ENCODE results near the gene KSR1. TPM values are rescaled to one million over a fixed set of nuclear protein-coding genes. Genes with fewer than 3 reads are reported as not detected.

KSR1 gene
- total and polyA plus RNA-seq, 8 donors = 2.7 to 32.1 (median 13.6) TPM

DNA sequence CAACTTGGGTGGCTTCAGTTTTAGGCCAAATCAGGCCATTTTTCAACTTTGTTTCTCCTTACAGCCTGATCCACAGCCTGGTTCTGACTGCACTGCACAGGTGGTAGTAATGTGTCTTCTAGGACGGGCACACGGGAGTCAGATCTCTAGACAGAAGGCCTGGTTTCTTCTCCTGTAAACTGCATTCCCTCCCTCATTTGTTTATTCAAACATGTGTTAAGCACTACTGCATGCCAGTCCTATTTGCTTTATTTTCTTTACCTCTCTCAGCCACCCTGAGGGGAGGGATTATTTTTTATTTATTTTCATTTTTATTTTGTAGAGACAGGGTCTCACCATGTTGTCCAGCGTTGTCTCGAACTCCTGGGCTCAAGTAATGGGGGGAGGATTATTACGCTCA lies 6.3 kb upstream of the KSR1 start:
- DNase-seq = no peak
- H3K4me1 ChIP-seq = peaks cover 0 to 4% (median 0%) of the 10 kb centered on the region in 4 donors
- no peak overlapping the region for H3K27ac ChIP-seq
- H3K27me3 ChIP-seq = no peaks in the 10 kb centered on the region
- TF ChIP-seq, protein P1, sequence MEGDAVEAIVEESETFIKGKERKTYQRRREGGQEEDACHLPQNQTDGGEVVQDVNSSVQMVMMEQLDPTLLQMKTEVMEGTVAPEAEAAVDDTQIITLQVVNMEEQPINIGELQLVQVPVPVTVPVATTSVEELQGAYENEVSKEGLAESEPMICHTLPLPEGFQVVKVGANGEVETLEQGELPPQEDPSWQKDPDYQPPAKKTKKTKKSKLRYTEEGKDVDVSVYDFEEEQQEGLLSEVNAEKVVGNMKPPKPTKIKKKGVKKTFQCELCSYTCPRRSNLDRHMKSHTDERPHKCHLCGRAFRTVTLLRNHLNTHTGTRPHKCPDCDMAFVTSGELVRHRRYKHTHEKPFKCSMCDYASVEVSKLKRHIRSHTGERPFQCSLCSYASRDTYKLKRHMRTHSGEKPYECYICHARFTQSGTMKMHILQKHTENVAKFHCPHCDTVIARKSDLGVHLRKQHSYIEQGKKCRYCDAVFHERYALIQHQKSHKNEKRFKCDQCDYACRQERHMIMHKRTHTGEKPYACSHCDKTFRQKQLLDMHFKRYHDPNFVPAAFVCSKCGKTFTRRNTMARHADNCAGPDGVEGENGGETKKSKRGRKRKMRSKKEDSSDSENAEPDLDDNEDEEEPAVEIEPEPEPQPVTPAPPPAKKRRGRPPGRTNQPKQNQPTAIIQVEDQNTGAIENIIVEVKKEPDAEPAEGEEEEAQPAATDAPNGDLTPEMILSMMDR (IDR thresholded peaks at IDR 0.05) = no peak
- TF ChIP-seq POLR2A (IDR thresholded peaks at IDR 0.05) (no peak), POLR2AphosphoS5 (IDR thresholded peaks at IDR 0.05) (no peak), EP300 (IDR thresholded peaks at IDR 0.05) (no peak)
- intact Hi-C loops (cut with DNase I; ENCODE audit: low total_unique reads) = loop anchor here (5.0 kb wide), 1 partner anchor 108 kb away; no protein-coding TSS in a partner anchor
- WGBS, 5 donors = 77 to 87% (median 81%) methylated on average over 5 of the region's 5 CpGs
- H3K36me3 ChIP-seq = no peaks in the 10 kb centered on the region
- no peaks in the 10 kb centered on the region for H3K9me3 ChIP-seq
- H3K4me3 ChIP-seq = no peak overlapping the region

DNA sequence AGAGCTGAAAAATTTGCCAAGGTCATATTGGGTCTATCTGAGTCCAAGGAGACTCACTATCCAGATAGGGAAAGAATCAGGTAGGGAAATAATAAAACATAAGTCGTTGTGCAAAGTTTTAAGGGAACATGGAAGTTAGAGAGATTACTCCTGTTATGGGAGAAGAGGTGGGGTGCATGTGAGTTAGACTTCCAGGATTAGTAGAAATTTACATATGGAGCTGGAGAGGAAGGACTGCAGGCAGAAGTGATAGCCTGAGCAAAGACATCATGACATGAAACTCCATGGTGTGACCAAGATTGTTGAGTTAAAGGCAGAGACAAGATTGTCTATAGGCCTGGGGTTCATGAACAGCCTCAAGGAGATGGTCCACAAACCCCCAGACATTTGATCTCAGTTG lies 5.8 kb upstream of the KSR1 start:
- TF ChIP-seq POLR2AphosphoS5 (IDR thresholded peaks at IDR 0.05) = no peak
- TF ChIP-seq, protein P1 (IDR thresholded peaks at IDR 0.05) = no peak
- no peak overlapping the region for H3K27ac ChIP-seq
- WGBS, 5 donors = 48 to 84% (median 60%) methylated on average over 1 of the region's 1 CpG
- peaks cover 0 to 6% (median 1%) of the 10 kb centered on the region in 4 donors for H3K4me1 ChIP-seq
- no peaks in the 10 kb centered on the region for H3K36me3 ChIP-seq
- intact Hi-C loops (cut with DNase I; ENCODE audit: low total_unique reads) = loop anchor here (5.0 kb wide), 1 partner anchor 108 kb away; no protein-coding TSS in a partner anchor
- H3K4me3 ChIP-seq = no peak overlapping the region
- H3K27me3 ChIP-seq = no peaks in the 10 kb centered on the region
- no peaks in the 10 kb centered on the region for H3K9me3 ChIP-seq
- DNase-seq = no peak

DNA sequence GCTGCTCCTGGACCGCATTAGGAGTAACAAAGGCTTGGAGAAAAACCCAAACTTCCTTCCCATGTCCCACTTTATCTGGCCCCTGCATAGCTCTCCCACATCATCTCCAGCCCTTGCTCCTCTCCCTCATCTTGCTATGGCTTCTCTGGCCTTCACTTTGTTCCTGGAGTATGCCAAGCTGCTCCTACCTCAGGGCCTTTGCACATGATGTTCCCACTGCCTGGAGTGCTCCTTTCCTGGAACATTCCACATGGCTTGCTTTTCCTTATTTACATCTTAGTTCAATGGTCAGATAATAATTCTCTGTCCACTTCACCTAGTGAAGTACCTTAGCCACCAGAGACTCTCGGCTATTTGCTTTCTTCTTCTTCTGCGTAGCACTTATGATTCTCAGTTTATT lies 4.3 kb upstream of the KSR1 start:
- Histone ChIP-seq H3K9me3 (no peaks in the 10 kb centered on the region), H3K27me3 (no peaks in the 10 kb centered on the region), H3K27ac (no peak overlapping the region), H3K4me3 (no peak overlapping the region), H3K4me1 (peaks cover 0 to 13% (median 10%) of the 10 kb centered on the region in 4 donors), H3K36me3 (no peaks in the 10 kb centered on the region)
- no peak for DNase-seq
- 95 to 100% (median 100%) methylated on average over 3 of the region's 3 CpGs for WGBS, 5 donors
- no peak for TF ChIP-seq POLR2A (IDR thresholded peaks at IDR 0.05)
- no peak for TF ChIP-seq EP300 (IDR thresholded peaks at IDR 0.05)
- TF ChIP-seq, protein P1 (IDR thresholded peaks at IDR 0.05) = no peak
- TF ChIP-seq POLR2AphosphoS5 (IDR thresholded peaks at IDR 0.05) = no peak
- intact Hi-C loops (cut with DNase I; ENCODE audit: low total_unique reads) = loop anchor here (5.0 kb wide), 1 partner anchor 110 kb away; no protein-coding TSS in a partner anchor

DNA sequence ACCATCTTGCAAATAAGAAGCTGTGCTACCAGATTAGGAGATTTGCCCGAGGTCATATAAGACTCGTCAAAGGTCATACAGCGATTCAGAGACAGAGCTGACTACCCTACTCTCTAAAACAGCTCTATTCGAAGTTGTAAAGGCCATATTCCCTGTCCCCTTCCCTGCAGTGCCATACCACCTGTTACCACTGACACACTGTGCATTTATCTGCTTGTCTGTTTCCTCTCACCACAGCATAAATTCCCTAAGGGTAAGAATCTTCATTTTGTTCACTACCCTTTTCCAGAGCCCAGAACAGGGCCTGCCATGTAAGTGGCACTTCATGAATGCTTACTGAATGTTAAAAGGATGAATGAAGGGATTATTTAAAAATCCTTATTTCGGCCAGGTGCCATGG lies 3.4 kb upstream of the KSR1 start:
- H3K27ac ChIP-seq = no peak overlapping the region
- DNase-seq = no peak
- H3K4me1 ChIP-seq = peaks cover 9 to 21% (median 19%) of the 10 kb centered on the region in 4 donors
- H3K4me3 ChIP-seq = no peak overlapping the region
- H3K36me3 ChIP-seq = no peaks in the 10 kb centered on the region
- WGBS, 5 donors = 58 to 67% (median 62%) methylated on average over 5 of the region's 5 CpGs
- intact Hi-C loops (cut with DNase I; ENCODE audit: low total_unique reads) = loop anchor here (5.0 kb wide), 1 partner anchor 111 kb away; no protein-coding TSS in a partner anchor
- H3K9me3 ChIP-seq = no peaks in the 10 kb centered on the region
- TF ChIP-seq, protein P1 (IDR thresholded peaks at IDR 0.05) = no peak
- TF ChIP-seq POLR2AphosphoS5 (IDR thresholded peaks at IDR 0.05) (no peak), EP300 (IDR thresholded peaks at IDR 0.05) (no peak), POLR2A (IDR thresholded peaks at IDR 0.05) (no peak)
- H3K27me3 ChIP-seq = no peaks in the 10 kb centered on the region
